WTC11 (cell line): Measurements from ENCODE around the gene OR52W1. TPM values are rescaled to one million over a fixed set of nuclear protein-coding genes. Genes with fewer than 3 reads are reported as not detected.

ENCODE experiments used
- ATAC-seq: fragments of 200-7000 bp; cut with Tn5 transposase; 2 replicates; pipeline ENCODE4 v1.10.0; 2021; ENCODE audit warnings: mild to moderate bottlenecking, moderate library complexity
- CTCF ChIA-PET: fragments of 300-600 bp; sonication (Branson Sonifier 250); formaldehyde crosslinking; loops from one replicate; lab custom pipeline; 2021; ENCODE audit warnings: antibody characterized with exemption; lab: Charles Lee
- POLR2A ChIA-PET: fragments of 350-600 bp; sonication (Branson Sonifier 250); formaldehyde crosslinking; loops from one replicate; lab custom pipeline; 2021; ENCODE audit warnings: antibody characterized with exemption; lab: Charles Lee
- DNase-seq: peaks from one replicate; pipeline ENCODE4 v3.0.0; 2021; ENCODE audit warnings: low spot score
- H3K27ac Mint-ChIP-seq: 2 replicates; pipeline ENCODE4 v1.8.0; 2021; ENCODE audit warnings: mixed read lengths
- H3K27me3 Mint-ChIP-seq: 2 replicates; pipeline ENCODE4 v1.8.0; 2021; ENCODE audit warnings: low read depth, mild to moderate bottlenecking, moderate library complexity, mixed read lengths
- H3K36me3 Mint-ChIP-seq: 2 replicates; pipeline ENCODE4 v1.8.0; 2021; ENCODE audit warnings: mixed read lengths
- H3K4me1 Mint-ChIP-seq: 2 replicates; pipeline ENCODE4 v1.8.0; 2022; ENCODE audit warnings: mixed read lengths
- H3K4me3 Mint-ChIP-seq: 2 replicates; pipeline ENCODE4 v1.8.0; 2021; ENCODE audit warnings: mild to moderate bottlenecking, moderate library complexity, mixed read lengths
- H3K9me3 Mint-ChIP-seq: 2 replicates; pipeline ENCODE4 v1.8.0; 2021; ENCODE audit warnings: mixed read lengths
- ARID4B ChIP-seq: sonication (generic); formaldehyde crosslinking; IDR thresholded peaks from 2 replicates; pipeline ENCODE4 v1.8.0; 2023; ENCODE audit warnings: missing genetic modification reagents, mild to moderate bottlenecking, borderline replicate concordance
- ATF3 ChIP-seq: sonication (generic); formaldehyde crosslinking; conservative IDR thresholded peaks from 2 replicates; pipeline ENCODE4 v1.8.1; 2022; ENCODE audit warnings: mild to moderate bottlenecking, missing genetic modification reagents
- ELF4 ChIP-seq: sonication (generic); formaldehyde crosslinking; IDR thresholded peaks from 2 replicates; pipeline ENCODE4 v1.8.1; 2022; ENCODE audit warnings: low read depth, mild to moderate bottlenecking, moderate library complexity, missing genetic modification reagents
- FOXK1 ChIP-seq: sonication (generic); formaldehyde crosslinking; IDR thresholded peaks from 2 replicates; pipeline ENCODE4 v1.8.0; 2022; ENCODE audit warnings: mild to moderate bottlenecking, moderate library complexity, missing genetic modification reagents
- GRHL2 ChIP-seq: fragments of 250-450 bp; sonication (Bioruptor Pico); IDR thresholded peaks from 2 replicates; pipeline ENCODE4 v1.8.0; 2022; ENCODE audit warnings: mild to moderate bottlenecking, moderate library complexity; ENCODE audit not compliant: insufficient replicate concordance, severe bottlenecking
- IRF1 ChIP-seq: sonication (generic); formaldehyde crosslinking; IDR thresholded peaks from 2 replicates; pipeline ENCODE4 v1.8.0; 2023; ENCODE audit warnings: missing genetic modification reagents
- JAZF1 ChIP-seq: fragments of 250-450 bp; sonication (Bioruptor Pico); IDR thresholded peaks from 2 replicates; pipeline ENCODE4 v1.9.0; 2021; ENCODE audit warnings: moderate library complexity, mild to moderate bottlenecking, inconsistent platforms
- MXD4 ChIP-seq: fragments of 250-450 bp; sonication (Bioruptor Pico); IDR thresholded peaks from 2 replicates; pipeline ENCODE4 v1.8.0; 2021; ENCODE audit warnings: mild to moderate bottlenecking, moderate library complexity, borderline replicate concordance
- NFE2L1 ChIP-seq: sonication (generic); formaldehyde crosslinking; IDR thresholded peaks from 2 replicates; pipeline ENCODE4 v1.8.1; 2023; ENCODE audit warnings: missing genetic modification reagents
- RORB ChIP-seq: fragments of 250-450 bp; sonication (Bioruptor Pico); IDR thresholded peaks from 2 replicates; pipeline ENCODE4 v1.9.0; 2021; ENCODE audit warnings: mild to moderate bottlenecking
- TEAD4 ChIP-seq: sonication (generic); formaldehyde crosslinking; IDR thresholded peaks from 2 replicates; pipeline ENCODE4 v1.8.0; 2022; ENCODE audit warnings: mild to moderate bottlenecking, missing genetic modification reagents
- USF2 ChIP-seq: sonication (generic); formaldehyde crosslinking; IDR thresholded peaks from 2 replicates; pipeline ENCODE4 v1.8.1; 2023; ENCODE audit warnings: mild to moderate bottlenecking, missing genetic modification reagents, moderate library complexity
- ZNF121 ChIP-seq: sonication (generic); formaldehyde crosslinking; IDR thresholded peaks from 2 replicates; pipeline ENCODE4 v1.8.0; 2023; ENCODE audit warnings: missing genetic modification reagents
- ZNF138 ChIP-seq: sonication (generic); formaldehyde crosslinking; conservative IDR thresholded peaks from 2 replicates; pipeline ENCODE4 v1.8.1; 2022; ENCODE audit warnings: mild to moderate bottlenecking, moderate library complexity, missing genetic modification reagents
- ZNF232 ChIP-seq: sonication (generic); formaldehyde crosslinking; IDR thresholded peaks from 2 replicates; pipeline ENCODE4 v1.8.0; 2022; ENCODE audit warnings: mild to moderate bottlenecking, missing genetic modification reagents
- ZNF317 ChIP-seq: sonication (generic); formaldehyde crosslinking; IDR thresholded peaks from 2 replicates; pipeline ENCODE4 v1.8.1; 2023; ENCODE audit warnings: low read depth, mild to moderate bottlenecking, moderate library complexity, missing genetic modification reagents, borderline replicate concordance
- ZNF396 ChIP-seq: fragments of 250-450 bp; sonication (Bioruptor Pico); IDR thresholded peaks from 2 replicates; pipeline ENCODE4 v1.8.0; 2021; ENCODE audit warnings: mild to moderate bottlenecking, moderate library complexity, borderline replicate concordance
- ZNF423 ChIP-seq: fragments of 250-450 bp; sonication (Bioruptor Pico); IDR thresholded peaks from 2 replicates; pipeline ENCODE4 v2.1.2; 2022; ENCODE audit warnings: mild to moderate bottlenecking, moderate library complexity
- ZNF671 ChIP-seq: fragments of 250-450 bp; sonication (Bioruptor Pico); IDR thresholded peaks from 2 replicates; pipeline ENCODE4 v1.8.0; 2021; ENCODE audit warnings: mild to moderate bottlenecking
- total RNA-seq: library from RNA; stranded (reverse); gene quantifications from 3 replicates; pipeline ENCODE4 v1.2.3, GENCODE V29; 2021
- TF ChIP-seq, protein P1 (sequence below): sonication (generic); formaldehyde crosslinking; IDR thresholded peaks from 2 replicates; pipeline ENCODE4 v1.8.0; 2022; ENCODE audit warnings: mild to moderate bottlenecking, missing genetic modification reagents
- TF ChIP-seq, protein P2 (sequence below): sonication (generic); formaldehyde crosslinking; IDR thresholded peaks from 2 replicates; pipeline ENCODE4 v1.8.0; 2022; ENCODE audit warnings: mild to moderate bottlenecking, missing genetic modification reagents

OR52W1 gene
- total RNA-seq, 1 experiment from 2014 or later: not detected

- TF ChIP-seq RORB (CRISPR knock-in tag) (no peak), ARID4B (CRISPR knock-in tag) (no peak), ZNF138 (CRISPR knock-in tag) (no peak), ATF3 (CRISPR knock-in tag) (no peak), NFE2L1 (CRISPR knock-in tag) (no peak)
- TF ChIP-seq, protein P1, sequence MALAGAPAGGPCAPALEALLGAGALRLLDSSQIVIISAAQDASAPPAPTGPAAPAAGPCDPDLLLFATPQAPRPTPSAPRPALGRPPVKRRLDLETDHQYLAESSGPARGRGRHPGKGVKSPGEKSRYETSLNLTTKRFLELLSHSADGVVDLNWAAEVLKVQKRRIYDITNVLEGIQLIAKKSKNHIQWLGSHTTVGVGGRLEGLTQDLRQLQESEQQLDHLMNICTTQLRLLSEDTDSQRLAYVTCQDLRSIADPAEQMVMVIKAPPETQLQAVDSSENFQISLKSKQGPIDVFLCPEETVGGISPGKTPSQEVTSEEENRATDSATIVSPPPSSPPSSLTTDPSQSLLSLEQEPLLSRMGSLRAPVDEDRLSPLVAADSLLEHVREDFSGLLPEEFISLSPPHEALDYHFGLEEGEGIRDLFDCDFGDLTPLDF (CRISPR knock-in tag): no peak
These were observed 10.8 kb downstream of the OR52W1 start (continued) for GRCh38 chr11:6209801-6210200.

DNA sequence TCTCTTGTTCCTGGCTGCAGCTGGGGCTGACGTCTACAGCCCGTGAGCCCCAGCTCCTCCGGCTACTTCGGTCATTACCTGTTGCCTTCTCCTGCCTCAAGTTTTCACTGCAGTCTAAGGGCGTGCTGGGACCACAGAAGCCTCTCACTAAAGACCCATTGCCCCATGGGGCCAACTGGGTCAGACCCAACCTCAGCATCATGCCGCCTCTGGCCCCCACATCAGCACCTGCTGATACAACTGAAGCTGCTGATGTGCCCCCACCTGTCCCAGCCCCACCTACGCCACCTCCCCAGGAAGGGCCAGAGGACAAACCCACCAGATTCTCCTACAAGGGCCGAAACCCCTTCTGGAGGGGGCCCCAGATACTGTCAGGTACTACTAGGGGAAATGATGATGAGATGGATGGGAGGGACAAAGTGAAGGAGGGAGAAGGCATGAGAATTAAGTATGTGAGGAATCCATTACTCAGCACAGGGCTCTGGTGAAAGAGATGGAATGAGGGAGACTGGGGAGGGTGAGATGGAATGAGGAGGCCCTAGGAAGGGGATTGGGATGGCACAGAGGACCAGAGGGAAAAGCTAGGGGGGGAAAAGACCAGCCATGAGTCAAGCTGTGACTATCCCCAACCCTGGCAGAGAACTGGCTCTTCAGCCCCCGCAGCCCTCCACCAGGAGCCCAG lies 11.4 kb downstream of the OR52W1 start:
- ChIA-PET POLR2A (no interaction called here), CTCF (no interaction called here)
- Mint-ChIP-seq H3K9me3 (no peaks in the 10 kb centered on the region), H3K27me3 (no peaks in the 10 kb centered on the region), H3K4me3 (no peak overlapping the region), H3K36me3 (peaks cover 7% of the 10 kb centered on the region), H3K27ac (no peak overlapping the region), H3K4me1 (no peaks in the 10 kb centered on the region)
- ATAC-seq (no peak), DNase-seq (no peak)
- TF ChIP-seq ZNF396 (no peak), MXD4 (CRISPR knock-in tag) (no peak), ELF4 (no peak), ZNF121 (CRISPR knock-in tag) (no peak), ZNF423 (CRISPR knock-in tag) (no peak), GRHL2 (CRISPR knock-in tag) (no peak), TEAD4 (CRISPR knock-in tag) (no peak), ZNF232 (CRISPR knock-in tag) (no peak)

DNA sequence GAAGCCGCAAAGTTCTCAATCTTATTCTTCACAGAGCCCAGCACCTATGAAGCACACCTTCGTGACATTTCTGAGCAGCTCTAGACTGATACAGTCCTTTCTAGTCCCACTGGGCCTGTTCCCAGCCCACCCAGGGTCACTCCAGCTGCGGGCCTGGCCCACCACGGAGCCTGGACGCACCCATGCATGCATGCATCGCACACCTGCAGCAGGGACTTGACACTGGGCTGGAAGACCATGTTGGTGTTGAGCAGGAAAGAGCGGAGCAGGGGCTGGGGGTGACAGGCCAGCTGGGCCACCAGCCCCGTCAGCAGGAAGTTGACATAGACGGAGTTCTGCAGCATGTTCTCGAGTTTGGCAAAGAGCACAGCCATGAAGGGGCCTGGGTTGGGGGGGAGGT lies 15.5 kb downstream of the OR52W1 start:
- Mint-ChIP-seq H3K4me3 (no peak overlapping the region), H3K4me1 (no peaks in the 10 kb centered on the region), H3K36me3 (peaks cover 20% of the 10 kb centered on the region), H3K27me3 (no peaks in the 10 kb centered on the region), H3K9me3 (no peaks in the 10 kb centered on the region), H3K27ac (no peak overlapping the region)
- ChIA-PET POLR2A (no interaction called here), CTCF (interaction anchor here (1.0 to 1.6 kb wide), 2 partner anchors 139 to 149 kb away, joined by 4 read pairs; no protein-coding TSS in a partner anchor)
- DNase-seq (no peak), ATAC-seq (no peak)
- TF ChIP-seq IRF1 (no peak), MXD4 (CRISPR knock-in tag) (no peak), FOXK1 (CRISPR knock-in tag) (no peak), JAZF1 (CRISPR knock-in tag) (no peak), USF2 (CRISPR knock-in tag) (no peak), ZNF317 (CRISPR knock-in tag) (no peak), ZNF671 (CRISPR knock-in tag) (no peak)
- TF ChIP-seq, protein P2, sequence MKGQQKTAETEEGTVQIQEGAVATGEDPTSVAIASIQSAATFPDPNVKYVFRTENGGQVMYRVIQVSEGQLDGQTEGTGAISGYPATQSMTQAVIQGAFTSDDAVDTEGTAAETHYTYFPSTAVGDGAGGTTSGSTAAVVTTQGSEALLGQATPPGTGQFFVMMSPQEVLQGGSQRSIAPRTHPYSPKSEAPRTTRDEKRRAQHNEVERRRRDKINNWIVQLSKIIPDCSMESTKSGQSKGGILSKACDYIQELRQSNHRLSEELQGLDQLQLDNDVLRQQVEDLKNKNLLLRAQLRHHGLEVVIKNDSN (CRISPR knock-in tag): no peak
